ENCODE results near the gene GVQW3.

DNA sequence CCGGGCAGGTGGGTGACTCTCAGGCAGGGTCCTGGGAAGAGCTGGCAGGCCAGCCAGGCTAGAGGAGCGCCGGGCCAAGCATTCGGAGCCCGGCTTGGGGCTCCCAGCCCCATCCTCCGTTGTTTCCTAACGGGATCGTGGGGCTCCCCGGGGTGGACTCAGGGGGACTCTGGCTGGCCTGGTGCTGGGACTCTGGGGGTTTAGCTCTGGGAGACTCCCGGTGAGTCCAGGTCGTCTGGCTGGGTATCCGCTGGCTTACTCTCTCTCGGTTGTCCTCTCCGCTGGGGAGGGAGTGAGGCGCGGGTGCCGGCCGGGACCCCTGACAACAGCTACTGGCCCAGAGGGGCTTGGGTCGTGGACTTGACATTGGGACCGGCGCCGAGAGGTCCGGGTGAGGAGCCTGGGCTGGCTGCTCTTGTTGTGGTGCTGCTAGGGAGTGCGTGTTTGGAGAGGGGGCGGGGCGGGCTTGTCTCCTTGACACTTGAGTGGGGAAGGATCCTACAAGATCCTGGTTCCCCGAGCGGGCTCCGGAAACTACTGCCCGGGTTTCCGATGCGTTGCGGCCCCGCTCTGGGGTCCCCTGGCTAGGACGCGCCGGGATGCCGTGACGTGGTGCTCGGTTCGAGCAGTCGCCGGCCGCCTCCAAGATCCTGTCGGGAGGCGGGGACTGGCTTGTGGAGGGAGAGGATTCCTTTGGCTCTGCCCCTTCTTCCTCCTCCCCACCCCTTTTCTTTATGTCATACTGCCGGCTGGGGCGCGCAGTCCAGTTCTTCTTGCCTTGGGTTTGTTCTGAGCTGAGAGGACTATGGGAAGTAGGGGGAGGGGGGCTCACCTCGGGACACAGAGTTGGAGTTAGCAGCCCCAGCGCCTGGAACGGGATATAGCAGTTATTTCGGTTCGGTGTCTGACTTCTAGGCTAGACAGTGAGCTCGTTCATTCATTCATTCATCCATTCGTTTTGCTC is 64.3 kb downstream of the GVQW3 start:
- TF ChIP-seq, protein P1, sequence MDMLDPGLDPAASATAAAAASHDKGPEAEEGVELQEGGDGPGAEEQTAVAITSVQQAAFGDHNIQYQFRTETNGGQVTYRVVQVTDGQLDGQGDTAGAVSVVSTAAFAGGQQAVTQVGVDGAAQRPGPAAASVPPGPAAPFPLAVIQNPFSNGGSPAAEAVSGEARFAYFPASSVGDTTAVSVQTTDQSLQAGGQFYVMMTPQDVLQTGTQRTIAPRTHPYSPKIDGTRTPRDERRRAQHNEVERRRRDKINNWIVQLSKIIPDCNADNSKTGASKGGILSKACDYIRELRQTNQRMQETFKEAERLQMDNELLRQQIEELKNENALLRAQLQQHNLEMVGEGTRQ (IDR thresholded peaks at IDR 0.05; ENCODE audit: low read depth, low read length) = no peak
- TF ChIP-seq, protein P1 (CRISPR knock-in tag; IDR thresholded peaks at IDR 0.05; ENCODE audit: borderline replicate concordance) = no peak
- TF ChIP-seq TEAD2 (CRISPR knock-in tag; IDR thresholded peaks at IDR 0.05) (no peak), ZNF207 (IDR thresholded peaks at IDR 0.05; ENCODE audit: borderline replicate concordance) (no peak), POLR2G (IDR thresholded peaks at IDR 0.05; ENCODE audit: low read depth, low read length) (no peak)
